ENCODE data around the gene TMPRSS13.

TMPRSS13 gene

GRCh38 chr11:117924631-117925170 is 4.5 kb downstream of the TMPRSS13 start:
- in situ Hi-C loops (cut with HindIII; ENCODE audit: low sequenced_read_pairs) = loop anchor here (25.0 kb wide), 1 partner anchor 112 kb away; the partner anchor contains the start of gene FXYD2
- no peak for TF ChIP-seq CTCF (IDR thresholded peaks at IDR 0.05; ENCODE audit: low read depth, low read length, missing control alignments)
- DNase-seq (ENCODE audit: low read depth) = no peak
- H3K4me3 ChIP-seq (ENCODE audit: low read depth, low read length) = no peak overlapping the region

- in situ Hi-C loops (cut with HindIII; ENCODE audit: low sequenced_read_pairs) = no loop called here
- DNase-seq (ENCODE audit: low read depth) = no peak
- no peak overlapping the region for H3K4me3 ChIP-seq (ENCODE audit: low read depth, low read length)
- no peak for TF ChIP-seq CTCF (IDR thresholded peaks at IDR 0.05; ENCODE audit: low read depth, low read length, missing control alignments)
Measured at GRCh38 chr11:117923773-117924172, 5.4 kb downstream of the TMPRSS13 start.

GRCh38 chr11:117923275-117923674 is 5.9 kb downstream of the TMPRSS13 start:
- in situ Hi-C loops (cut with HindIII; ENCODE audit: low sequenced_read_pairs) = no loop called here
- no peak for DNase-seq (ENCODE audit: low read depth)
- H3K4me3 ChIP-seq (ENCODE audit: low read depth, low read length) = no peak overlapping the region

GRCh38 chr11:117921893-117922292 is 7.3 kb downstream of the TMPRSS13 start:
- in situ Hi-C loops (cut with HindIII; ENCODE audit: low sequenced_read_pairs) = no loop called here
- no peak for DNase-seq (ENCODE audit: low read depth)
- no peak overlapping the region for H3K4me3 ChIP-seq (ENCODE audit: low read depth, low read length)
- no peak for TF ChIP-seq CTCF (IDR thresholded peaks at IDR 0.05; ENCODE audit: low read depth, low read length, missing control alignments)

More at GRCh38 chr11:117923275-117923674, 5.9 kb downstream of the TMPRSS13 start:
- no peak for TF ChIP-seq CTCF (IDR thresholded peaks at IDR 0.05; ENCODE audit: low read depth, low read length, missing control alignments)

GRCh38 chr11:117921456-117921855 is 7.7 kb downstream of the TMPRSS13 start:
- no peak for TF ChIP-seq CTCF (IDR thresholded peaks at IDR 0.05; ENCODE audit: low read depth, low read length, missing control alignments)
- DNase-seq (ENCODE audit: low read depth) = no peak
- in situ Hi-C loops (cut with HindIII; ENCODE audit: low sequenced_read_pairs) = no loop called here
- no peak overlapping the region for H3K4me3 ChIP-seq (ENCODE audit: low read depth, low read length)

GRCh38 chr11:117919781-117920221 is 9.4 kb downstream of the TMPRSS13 start:
- in situ Hi-C loops (cut with HindIII; ENCODE audit: low sequenced_read_pairs) = no loop called here
- DNase-seq (ENCODE audit: low read depth) = no peak
- H3K4me3 ChIP-seq (ENCODE audit: low read depth, low read length) = no peak overlapping the region
- no peak for TF ChIP-seq CTCF (IDR thresholded peaks at IDR 0.05; ENCODE audit: low read depth, low read length, missing control alignments)
